KMS-11 (cell line): ENCODE results near the gene BCS1L.

Experiments
- H2AFZ ChIP-seq: fragments of 200-600 bp; sonication (generic); 2 replicates; pipeline ENCODE4 v1.6.1; 2016; ENCODE audit warnings: antibody characterized with exemption, mixed run types, low read depth
- H3K27ac ChIP-seq: fragments of 200-600 bp; sonication (generic); 2 replicates; pipeline ENCODE4 v1.6.1; 2016; ENCODE audit warnings: mild to moderate bottlenecking, mixed run types
- H3K27me3 ChIP-seq: fragments of 200-600 bp; sonication (generic); 2 replicates; pipeline ENCODE4 v1.6.1; 2017; ENCODE audit warnings: mild to moderate bottlenecking, low read depth, mixed run types, moderate library complexity; ENCODE audit not compliant: insufficient read depth
- H3K36me3 ChIP-seq: fragments of 200-600 bp; sonication (generic); 2 replicates; pipeline ENCODE4 v1.6.1; 2017; ENCODE audit warnings: mild to moderate bottlenecking, mixed run types; ENCODE audit not compliant: insufficient read depth
- H3K4me1 ChIP-seq: fragments of 200-600 bp; sonication (generic); 2 replicates; pipeline ENCODE4 v1.6.1; 2016; ENCODE audit warnings: mild to moderate bottlenecking, low read depth, mixed run types; ENCODE audit not compliant: poor library complexity, severe bottlenecking
- H3K4me2 ChIP-seq: fragments of 200-600 bp; sonication (generic); 2 replicates; pipeline ENCODE4 v1.7.0; 2016; ENCODE audit warnings: mild to moderate bottlenecking, mixed run types
- H3K4me3 ChIP-seq: fragments of 200-600 bp; sonication (generic); IDR thresholded peaks from 2 replicates; pipeline ENCODE4 v1.6.1; 2017; ENCODE audit warnings: low read depth, low read length, mixed read lengths; ENCODE audit not compliant: insufficient read depth
- H3K79me2 ChIP-seq: fragments of 200-600 bp; sonication (generic); 2 replicates; pipeline ENCODE4 v1.6.1; 2016; ENCODE audit warnings: low read depth, mixed run types; ENCODE audit not compliant: insufficient read depth
- H3K9ac ChIP-seq: fragments of 200-600 bp; sonication (generic); 2 replicates; pipeline ENCODE4 v1.6.1; 2016; ENCODE audit warnings: mild to moderate bottlenecking, mixed run types
- H4K20me1 ChIP-seq: fragments of 200-600 bp; sonication (generic); 2 replicates; pipeline ENCODE4 v1.6.1; 2016; ENCODE audit warnings: mild to moderate bottlenecking, mixed run types; ENCODE audit not compliant: insufficient read depth
- TF ChIP-seq, protein P1 (sequence below): fragments of 200-600 bp; sonication (generic); conservative IDR thresholded peaks from 2 replicates; pipeline ENCODE4 v1.6.1; 2017; ENCODE audit warnings: low read depth, mild to moderate bottlenecking, antibody characterized with exemption, low read length, moderate library complexity, mixed read lengths

The BCS1L gene

DNA sequence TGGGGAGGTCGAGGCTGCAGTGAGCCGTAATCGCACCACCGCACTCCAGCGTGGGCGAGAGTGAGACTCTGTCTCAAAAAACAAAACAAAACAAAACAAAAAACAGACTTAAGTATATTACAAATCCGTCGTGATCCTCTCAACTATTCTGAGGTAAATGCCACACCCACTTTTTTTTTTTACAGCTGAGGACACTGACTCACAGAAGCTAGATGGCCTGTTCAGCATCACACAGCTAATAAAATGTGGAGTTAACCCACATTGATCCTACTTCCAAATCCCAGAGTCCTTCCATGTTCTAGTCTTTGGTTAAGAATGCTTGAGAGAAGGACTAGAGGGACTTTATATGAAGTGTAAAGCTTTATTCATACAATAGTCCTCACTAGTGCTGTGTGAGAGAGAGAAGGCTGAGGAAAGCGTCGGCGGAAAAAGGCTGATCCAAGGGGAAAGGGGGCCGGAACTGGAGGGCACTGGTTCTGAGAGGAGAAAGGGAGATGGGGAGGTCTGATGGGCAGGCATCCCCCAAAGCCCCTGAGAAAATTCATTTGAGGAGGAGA lies 11.7 kb downstream of the BCS1L start:
- peaks cover 14% of the 10 kb centered on the region for H3K4me1 ChIP-seq
- H3K4me3 ChIP-seq: peak overlapping the region; percentile 95
- H3K79me2 ChIP-seq: peaks cover 11% of the 10 kb centered on the region
- no peaks in the 10 kb centered on the region; the same call in 1 of the 2 replicates for H4K20me1 ChIP-seq
- peak overlapping the region; percentile 60; the same call in 1 of the 2 replicates for H3K9ac ChIP-seq
- peak overlapping the region; percentile 18; the same call in 1 of the 2 replicates for H3K27ac ChIP-seq
- H3K4me2 ChIP-seq: peak overlapping the region; percentile 91
- H2AFZ ChIP-seq: peak overlapping the region; percentile 96; the same call in 1 of the 2 replicates
- 0 out of 2 replicates have a peak, but pooled peaks cover 3% of the 10 kb centered on the region for H3K36me3 ChIP-seq
- no peaks in the 10 kb centered on the region for H3K27me3 ChIP-seq
- TF ChIP-seq, protein P1, sequence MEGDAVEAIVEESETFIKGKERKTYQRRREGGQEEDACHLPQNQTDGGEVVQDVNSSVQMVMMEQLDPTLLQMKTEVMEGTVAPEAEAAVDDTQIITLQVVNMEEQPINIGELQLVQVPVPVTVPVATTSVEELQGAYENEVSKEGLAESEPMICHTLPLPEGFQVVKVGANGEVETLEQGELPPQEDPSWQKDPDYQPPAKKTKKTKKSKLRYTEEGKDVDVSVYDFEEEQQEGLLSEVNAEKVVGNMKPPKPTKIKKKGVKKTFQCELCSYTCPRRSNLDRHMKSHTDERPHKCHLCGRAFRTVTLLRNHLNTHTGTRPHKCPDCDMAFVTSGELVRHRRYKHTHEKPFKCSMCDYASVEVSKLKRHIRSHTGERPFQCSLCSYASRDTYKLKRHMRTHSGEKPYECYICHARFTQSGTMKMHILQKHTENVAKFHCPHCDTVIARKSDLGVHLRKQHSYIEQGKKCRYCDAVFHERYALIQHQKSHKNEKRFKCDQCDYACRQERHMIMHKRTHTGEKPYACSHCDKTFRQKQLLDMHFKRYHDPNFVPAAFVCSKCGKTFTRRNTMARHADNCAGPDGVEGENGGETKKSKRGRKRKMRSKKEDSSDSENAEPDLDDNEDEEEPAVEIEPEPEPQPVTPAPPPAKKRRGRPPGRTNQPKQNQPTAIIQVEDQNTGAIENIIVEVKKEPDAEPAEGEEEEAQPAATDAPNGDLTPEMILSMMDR: no peak

DNA sequence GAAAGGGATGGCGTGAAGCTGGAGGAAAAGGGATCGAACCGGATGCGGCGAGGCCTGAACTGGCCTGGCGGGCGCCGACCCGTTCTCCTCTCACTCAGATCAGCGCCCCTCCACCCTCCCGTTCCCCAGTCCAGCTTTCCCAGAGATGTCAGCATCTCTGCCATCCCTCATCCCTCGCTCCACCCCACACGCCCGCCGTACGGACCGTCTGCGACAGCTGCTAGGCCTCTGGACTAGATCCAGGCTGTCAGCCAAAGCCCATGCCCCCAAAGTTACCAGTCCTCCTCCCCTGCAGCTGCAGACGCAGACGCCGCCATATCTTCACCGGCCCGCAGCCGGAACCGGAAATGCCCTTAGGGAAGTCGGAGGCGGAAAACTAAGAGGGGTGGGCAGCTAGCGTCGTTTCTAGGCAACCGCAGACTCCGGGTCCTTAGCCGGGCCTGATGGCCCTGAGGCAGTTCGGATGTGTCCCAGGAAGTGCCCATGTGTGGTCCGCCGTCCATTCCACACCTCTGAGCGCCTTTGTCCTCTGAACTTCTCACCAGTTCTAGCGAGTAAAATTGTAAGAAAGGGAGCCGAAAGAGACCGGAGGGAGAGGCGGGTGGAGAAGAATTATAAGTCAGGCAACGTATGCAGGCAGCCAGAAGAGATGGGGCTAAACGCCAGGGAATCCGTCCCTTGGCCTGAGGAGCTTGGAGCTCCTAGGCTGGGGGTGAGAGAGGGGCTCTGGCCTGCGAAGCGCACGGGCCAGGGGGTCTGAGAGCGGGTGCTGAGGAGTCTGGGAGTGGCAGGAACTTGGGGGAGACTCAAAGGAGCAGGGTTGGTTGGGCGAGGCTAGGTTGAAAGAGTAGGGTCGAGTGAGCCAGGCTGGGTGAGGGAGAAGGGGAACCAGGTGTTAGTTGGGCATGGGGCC lies 12.4 kb downstream of the BCS1L start, which contains the start of the genes RNF25 and STK36:
Gene RNF25, minus strand, starts transcription at position 349 of the 913 bp plus-strand sequence. Its CDS starts 32 bp downstream, at position 317.
Gene STK36, plus strand, starts transcription at position 433 of the 913 bp plus-strand sequence. CDS start 744 bp downstream, outside the sequence.
- H2AFZ ChIP-seq: peak within 1 kb of the TSS; percentile 96
- H3K27ac ChIP-seq: peak within 1 kb of the TSS; percentile 53
- no peaks in the 10 kb centered on the region; the same call in 1 of the 2 replicates for H4K20me1 ChIP-seq
- no peaks in the 10 kb centered on the region for H3K27me3 ChIP-seq
- H3K4me2 ChIP-seq: peak within 1 kb of the TSS; percentile 91
- H3K36me3 ChIP-seq: 0 out of 2 replicates have a peak, but pooled peaks cover 3% of the 10 kb centered on the region
- peak within 1 kb of the TSS; percentile 60 for H3K9ac ChIP-seq
- H3K4me1 ChIP-seq: peaks cover 14% of the 10 kb centered on the region
- peaks cover 11% of the 10 kb centered on the region for H3K79me2 ChIP-seq
- TF ChIP-seq, protein P1: no peak
- H3K4me3 ChIP-seq: peak within 1 kb of the TSS; percentile 95

DNA sequence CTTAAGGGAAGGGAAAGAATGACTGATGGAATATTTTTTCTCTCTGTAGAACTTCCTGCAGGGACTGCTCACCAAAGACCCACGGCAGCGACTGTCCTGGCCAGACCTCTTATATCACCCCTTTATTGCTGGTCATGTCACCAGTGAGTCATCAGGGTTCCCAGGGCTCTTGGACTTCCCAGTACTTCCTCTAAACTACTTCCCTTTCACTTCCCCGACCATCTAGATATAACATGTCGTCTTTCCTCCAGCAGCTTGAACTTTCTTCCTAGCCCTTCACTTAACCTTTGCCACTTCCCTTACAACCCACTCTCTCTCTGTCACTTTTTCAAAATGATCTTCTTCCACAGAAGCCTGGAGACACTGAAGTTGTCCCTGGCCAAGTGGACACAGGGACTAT lies 19.6 kb downstream of the BCS1L start:
- Histone ChIP-seq H3K4me3 (no peak overlapping the region), H4K20me1 (no peaks in the 10 kb centered on the region), H3K4me1 (no peaks in the 10 kb centered on the region), H3K4me2 (no peak overlapping the region), H3K27me3 (no peaks in the 10 kb centered on the region), H3K27ac (no peak overlapping the region), H2AFZ (no peak overlapping the region), H3K9ac (no peak overlapping the region), H3K36me3 (no peaks in the 10 kb centered on the region), H3K79me2 (no peaks in the 10 kb centered on the region)
- TF ChIP-seq, protein P1: no peak

DNA sequence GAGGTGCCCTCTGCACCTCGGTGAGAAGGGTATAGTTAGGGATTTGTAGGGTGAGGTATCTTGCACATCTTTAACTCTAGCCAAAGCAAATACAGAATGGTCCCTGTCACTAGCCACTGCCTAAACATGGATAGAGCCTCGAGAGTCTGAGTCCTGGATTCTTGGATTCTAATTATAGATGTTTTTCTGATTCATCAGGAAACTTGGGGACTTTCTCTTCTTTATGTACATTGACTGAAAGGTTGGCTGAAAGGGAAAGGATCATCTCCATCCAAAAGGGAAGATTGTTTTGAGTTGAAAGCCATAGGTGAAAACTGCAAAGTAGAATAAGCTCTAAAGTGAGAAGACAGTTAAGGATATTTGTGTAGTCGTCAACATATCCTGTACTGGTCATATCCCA lies 20.6 kb downstream of the BCS1L start:
- Histone ChIP-seq H3K79me2 (no peaks in the 10 kb centered on the region), H3K4me1 (no peaks in the 10 kb centered on the region), H4K20me1 (no peaks in the 10 kb centered on the region), H3K27me3 (no peaks in the 10 kb centered on the region), H3K4me2 (no peak overlapping the region), H3K36me3 (no peaks in the 10 kb centered on the region), H3K4me3 (no peak overlapping the region), H3K27ac (no peak overlapping the region), H2AFZ (no peak overlapping the region), H3K9ac (no peak overlapping the region)
- TF ChIP-seq, protein P1: no peak
